OCI-LY3 (cell line): ENCODE results near the gene KRT27.

ENCODE experiments used
- H2AFZ ChIP-seq: fragments of 200-600, 300-600 bp; shearing (Covaris generic); 2 replicates; pipeline ENCODE4 v1.6.0; 2014; ENCODE audit warnings: antibody characterized with exemption, low read depth, low read length
- H3K27ac ChIP-seq: fragments of 200-600, 300-600 bp; sonication (generic); 2 replicates; pipeline ENCODE4 v1.5.1; 2014; ENCODE audit warnings: mild to moderate bottlenecking, low read length, moderate library complexity, mixed read lengths
- H3K27me3 ChIP-seq: fragments of 200-600, 300-600 bp; sonication (generic); 2 replicates; pipeline ENCODE4 v1.6.1; 2014; ENCODE audit warnings: low read depth, low read length, mixed read lengths
- H3K36me3 ChIP-seq: fragments of 200-600, 300-600 bp; sonication (generic); replicated peaks from 2 replicates; pipeline ENCODE3; 2014; ENCODE audit warnings: low read depth, low read length, mixed read lengths
- H3K4me1 ChIP-seq: fragments of 300-600, 200-600 bp; sonication (generic); 2 replicates; pipeline ENCODE4 v1.6.1; 2014; ENCODE audit warnings: low read length, mixed read lengths
- H3K4me2 ChIP-seq: fragments of 200-600, 300-600 bp; sonication (generic); 2 replicates; pipeline ENCODE4 v1.6.1; 2014; ENCODE audit warnings: low read length, mixed read lengths
- H3K4me3 ChIP-seq: fragments of 300-600, 200-600 bp; sonication (generic); 2 replicates; pipeline ENCODE4 v1.5.1; 2014; ENCODE audit warnings: antibody characterized with exemption, mild to moderate bottlenecking, low read length, moderate library complexity
- H3K79me2 ChIP-seq: fragments of 300-600, 200-600 bp; shearing (Covaris generic); 2 replicates; pipeline ENCODE4 v1.6.1; 2014; ENCODE audit warnings: mild to moderate bottlenecking, low read length, mixed read lengths
- H3K9ac ChIP-seq: fragments of 300-600, 200-600 bp; shearing (Covaris generic); 2 replicates; pipeline ENCODE4 v1.6.0; 2014; ENCODE audit warnings: mild to moderate bottlenecking, low read length, moderate library complexity
- H3K9me3 ChIP-seq: fragments of 200-600, 300-600 bp; shearing (Covaris generic); 2 replicates; pipeline ENCODE4 v1.6.1; 2014; ENCODE audit warnings: low read length, mixed read lengths; ENCODE audit not compliant: insufficient read depth
- H4K20me1 ChIP-seq: fragments of 200-600, 300-600 bp; sonication (generic); 2 replicates; pipeline ENCODE4 v1.6.1; 2016; ENCODE audit warnings: low read length, mixed read lengths; ENCODE audit not compliant: insufficient read depth
- CTCF ChIP-seq: fragments of 200-600, 300-600 bp; sonication (generic); IDR thresholded peaks from 2 replicates; pipeline ENCODE4 v1.5.1; 2014; ENCODE audit warnings: antibody characterized with exemption, low read length, low read depth
- EZH2phosphoT487 ChIP-seq: fragments of 200-600 bp; shearing (Covaris generic); IDR thresholded peaks from 2 replicates; pipeline ENCODE4 v1.6.1; 2018; ENCODE audit warnings: antibody characterized with exemption, mixed run types, low read depth

The KRT27 gene

DNA sequence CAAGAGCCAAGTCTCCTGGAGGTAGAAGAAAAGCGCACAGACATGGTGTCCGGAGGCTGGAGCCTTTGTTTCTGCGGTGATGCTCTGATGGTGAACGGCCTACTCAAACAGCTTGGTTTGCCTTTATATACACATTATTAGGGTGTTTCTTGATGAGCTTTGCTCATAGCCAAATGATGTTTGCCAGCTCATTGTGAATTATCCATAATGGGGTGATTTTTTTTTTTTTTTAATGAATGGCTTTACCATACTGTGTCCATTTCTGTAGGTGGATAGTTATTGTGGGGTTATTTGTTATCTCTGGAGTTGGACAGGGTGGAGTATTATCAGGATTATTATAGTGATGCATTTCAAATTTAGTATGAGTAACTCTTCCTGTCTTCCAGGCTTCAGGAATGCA lies at the start of gene KRT27:
Gene KRT27 (minus strand): TSS at position 101 of the 400 bp plus-strand sequence. CDS start 57 bp downstream, at position 44.
- Histone ChIP-seq H3K4me1 (no peaks in the 10 kb centered on the region), H3K36me3 (no peaks in the 10 kb centered on the region), H2AFZ (no peak within 1 kb of the TSS), H3K9ac (no peak within 1 kb of the TSS), H3K4me3 (no peak within 1 kb of the TSS), H3K27ac (no peak within 1 kb of the TSS), H4K20me1 (no peaks in the 10 kb centered on the region), H3K9me3 (no peaks in the 10 kb centered on the region), H3K79me2 (no peaks in the 10 kb centered on the region), H3K27me3 (no peaks in the 10 kb centered on the region), H3K4me2 (no peak within 1 kb of the TSS)
- TF ChIP-seq EZH2phosphoT487 (no peak), CTCF (no peak)

DNA sequence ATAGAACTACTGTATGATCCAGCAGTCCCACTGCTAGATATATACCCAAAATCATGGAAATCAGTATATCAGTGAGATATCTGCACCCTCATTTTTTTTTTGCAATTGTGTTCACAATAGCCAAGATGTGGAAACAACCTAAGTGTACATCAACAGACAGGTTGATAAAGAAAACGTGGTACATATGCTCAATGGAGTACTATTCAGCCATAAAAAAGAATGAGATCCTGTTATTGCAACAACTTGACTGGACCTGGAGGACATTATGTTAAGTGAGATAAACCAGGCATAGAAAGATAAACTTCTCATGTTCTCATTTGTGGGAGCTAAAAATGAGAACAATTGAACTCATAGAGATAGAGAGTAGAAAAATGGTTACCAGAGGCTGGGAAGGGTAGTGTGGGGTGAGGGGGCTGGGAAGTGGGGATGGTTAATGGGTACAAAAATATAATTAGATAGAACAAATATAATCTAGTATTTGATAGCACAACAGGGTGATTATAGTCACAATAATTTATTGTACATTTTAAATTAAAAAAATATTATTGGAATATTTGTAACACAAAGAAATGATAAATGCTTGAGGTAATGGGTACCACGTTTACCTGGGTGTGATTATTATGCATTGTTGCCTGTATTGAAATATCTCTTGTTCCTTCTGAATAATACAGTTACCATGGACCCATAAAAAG lies 47.9 kb upstream of the KRT27 start:
- H3K4me3 ChIP-seq: no peak overlapping the region
- no peaks in the 10 kb centered on the region for H3K4me1 ChIP-seq
- H2AFZ ChIP-seq: no peak overlapping the region
- H3K27ac ChIP-seq: no peak overlapping the region
- H3K36me3 ChIP-seq: no peaks in the 10 kb centered on the region
- no peaks in the 10 kb centered on the region for H3K79me2 ChIP-seq
- H3K4me2 ChIP-seq: no peak overlapping the region
- no peaks in the 10 kb centered on the region for H3K9me3 ChIP-seq
- H3K9ac ChIP-seq: no peak overlapping the region
- H4K20me1 ChIP-seq: no peaks in the 10 kb centered on the region
- TF ChIP-seq CTCF: no peak
- no peaks in the 10 kb centered on the region for H3K27me3 ChIP-seq

GRCh38 chr17:40828454-40829044 lies 46.2 kb upstream of the KRT27 start:
- Histone ChIP-seq H3K9ac (no peak overlapping the region), H3K4me1 (peaks cover 7% of the 10 kb centered on the region; the same call in 1 of the 2 replicates), H3K36me3 (no peaks in the 10 kb centered on the region), H3K27ac (no peak overlapping the region), H3K27me3 (no peaks in the 10 kb centered on the region), H3K79me2 (no peaks in the 10 kb centered on the region), H3K4me3 (no peak overlapping the region), H3K4me2 (no peak overlapping the region), H2AFZ (no peak overlapping the region), H4K20me1 (no peaks in the 10 kb centered on the region), H3K9me3 (no peaks in the 10 kb centered on the region)
- TF ChIP-seq EZH2phosphoT487 (no peak), CTCF (no peak)

DNA sequence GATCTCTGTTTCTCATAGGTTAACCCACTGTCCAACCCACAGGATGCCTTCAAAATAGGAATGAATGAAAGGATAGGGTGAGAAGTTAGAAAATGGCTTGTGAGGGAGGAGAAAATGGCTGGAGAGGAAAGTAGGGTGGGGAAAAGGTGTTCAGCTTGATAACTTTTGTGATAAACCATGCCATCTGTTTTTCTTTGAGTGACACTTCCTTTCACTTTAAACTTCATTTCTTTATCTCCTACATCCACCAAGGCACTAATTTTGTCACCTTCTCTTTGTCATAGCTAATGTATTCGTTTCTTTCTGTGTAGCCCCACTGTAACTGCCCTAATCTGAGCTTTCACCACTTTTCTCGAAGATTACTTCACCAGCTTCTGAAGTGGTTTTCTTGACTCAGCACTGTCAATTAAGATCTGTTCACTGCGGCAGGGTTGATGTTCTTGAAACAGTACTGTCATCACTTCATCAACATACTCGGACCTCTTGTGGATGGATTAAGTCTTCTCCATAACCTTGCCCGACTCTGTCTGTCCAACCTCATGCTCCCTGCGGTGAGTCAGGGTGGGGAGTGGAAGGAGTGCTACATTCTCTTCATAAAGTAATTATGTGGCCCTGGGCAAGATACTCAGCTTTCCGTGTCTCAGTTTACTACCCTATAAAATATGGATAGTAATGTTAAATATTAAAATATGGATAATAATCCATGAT lies 45.5 kb upstream of the KRT27 start:
- H3K4me1 ChIP-seq: peaks cover 7% of the 10 kb centered on the region; the same call in 1 of the 2 replicates
- H3K4me3 ChIP-seq: no peak overlapping the region
- no peak overlapping the region for H3K9ac ChIP-seq
- H3K36me3 ChIP-seq: no peaks in the 10 kb centered on the region
- no peak overlapping the region for H2AFZ ChIP-seq
- H3K27me3 ChIP-seq: no peaks in the 10 kb centered on the region
- H3K9me3 ChIP-seq: no peaks in the 10 kb centered on the region
- H4K20me1 ChIP-seq: no peaks in the 10 kb centered on the region
- no peak overlapping the region for H3K27ac ChIP-seq
- no peak overlapping the region for H3K4me2 ChIP-seq
- H3K79me2 ChIP-seq: no peaks in the 10 kb centered on the region
- no peak for TF ChIP-seq CTCF
- no peak for TF ChIP-seq EZH2phosphoT487
